Activated effector memory CD4-positive, alpha-beta T cell treated with anti-CD3 and anti-CD28 coated beads, Interleukin-2, amount 50 U/mL, for 16 hours (primary cell): Measurements from ENCODE around the gene RRP12.
"Not testable (repeated sequence)": the region's sequence is repeated elsewhere in the genome, so short reads cannot be mapped to it uniquely, and the experiment has no call there.

Source experiments
- DNase-seq: peaks from one replicate; pipeline ENCODE4 v3.0.0-alpha.2; 2020

Gene RRP12, protein sequence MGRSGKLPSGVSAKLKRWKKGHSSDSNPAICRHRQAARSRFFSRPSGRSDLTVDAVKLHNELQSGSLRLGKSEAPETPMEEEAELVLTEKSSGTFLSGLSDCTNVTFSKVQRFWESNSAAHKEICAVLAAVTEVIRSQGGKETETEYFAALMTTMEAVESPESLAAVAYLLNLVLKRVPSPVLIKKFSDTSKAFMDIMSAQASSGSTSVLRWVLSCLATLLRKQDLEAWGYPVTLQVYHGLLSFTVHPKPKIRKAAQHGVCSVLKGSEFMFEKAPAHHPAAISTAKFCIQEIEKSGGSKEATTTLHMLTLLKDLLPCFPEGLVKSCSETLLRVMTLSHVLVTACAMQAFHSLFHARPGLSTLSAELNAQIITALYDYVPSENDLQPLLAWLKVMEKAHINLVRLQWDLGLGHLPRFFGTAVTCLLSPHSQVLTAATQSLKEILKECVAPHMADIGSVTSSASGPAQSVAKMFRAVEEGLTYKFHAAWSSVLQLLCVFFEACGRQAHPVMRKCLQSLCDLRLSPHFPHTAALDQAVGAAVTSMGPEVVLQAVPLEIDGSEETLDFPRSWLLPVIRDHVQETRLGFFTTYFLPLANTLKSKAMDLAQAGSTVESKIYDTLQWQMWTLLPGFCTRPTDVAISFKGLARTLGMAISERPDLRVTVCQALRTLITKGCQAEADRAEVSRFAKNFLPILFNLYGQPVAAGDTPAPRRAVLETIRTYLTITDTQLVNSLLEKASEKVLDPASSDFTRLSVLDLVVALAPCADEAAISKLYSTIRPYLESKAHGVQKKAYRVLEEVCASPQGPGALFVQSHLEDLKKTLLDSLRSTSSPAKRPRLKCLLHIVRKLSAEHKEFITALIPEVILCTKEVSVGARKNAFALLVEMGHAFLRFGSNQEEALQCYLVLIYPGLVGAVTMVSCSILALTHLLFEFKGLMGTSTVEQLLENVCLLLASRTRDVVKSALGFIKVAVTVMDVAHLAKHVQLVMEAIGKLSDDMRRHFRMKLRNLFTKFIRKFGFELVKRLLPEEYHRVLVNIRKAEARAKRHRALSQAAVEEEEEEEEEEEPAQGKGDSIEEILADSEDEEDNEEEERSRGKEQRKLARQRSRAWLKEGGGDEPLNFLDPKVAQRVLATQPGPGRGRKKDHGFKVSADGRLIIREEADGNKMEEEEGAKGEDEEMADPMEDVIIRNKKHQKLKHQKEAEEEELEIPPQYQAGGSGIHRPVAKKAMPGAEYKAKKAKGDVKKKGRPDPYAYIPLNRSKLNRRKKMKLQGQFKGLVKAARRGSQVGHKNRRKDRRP (N-terminal part only)

DNA sequence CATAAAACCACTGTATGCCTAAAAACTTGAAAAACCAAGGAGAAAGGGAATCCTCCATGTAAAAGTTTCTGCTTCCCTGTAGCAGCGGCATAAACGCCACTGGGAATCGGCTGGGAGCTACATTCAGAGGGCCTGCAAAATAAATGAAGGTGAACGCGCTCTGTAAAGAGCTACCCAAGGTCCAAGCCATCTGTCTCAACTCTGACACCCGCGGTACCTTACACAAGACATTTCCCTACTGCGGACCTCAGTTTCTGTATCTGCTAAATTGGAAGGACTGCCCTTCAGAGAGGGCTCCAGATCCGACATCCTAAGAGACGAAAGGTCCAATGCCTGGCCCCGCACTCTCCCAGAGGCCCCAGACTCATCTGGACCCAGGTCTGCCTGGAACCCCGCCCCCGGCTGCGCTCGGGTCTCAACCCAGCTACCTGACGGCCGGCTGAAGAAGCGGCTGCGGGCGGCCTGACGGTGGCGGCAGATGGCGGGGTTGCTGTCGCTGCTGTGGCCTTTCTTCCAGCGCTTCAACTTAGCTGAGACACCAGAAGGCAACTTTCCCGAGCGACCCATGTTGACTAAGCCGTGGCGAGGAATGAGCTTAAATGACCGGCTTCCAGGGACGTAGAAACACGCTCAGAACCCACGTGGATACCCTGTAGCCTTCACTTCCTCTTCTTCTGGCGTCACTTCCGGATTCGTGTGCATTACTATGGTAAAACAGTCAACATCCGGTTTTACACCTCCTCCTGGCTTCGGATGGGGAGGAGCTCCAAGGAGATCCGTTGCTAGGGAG is at the start of gene RRP12:
Gene RRP12, minus strand, starts transcription at position 676 of the 790 bp plus-strand sequence. Its CDS starts 109 bp downstream, at position 567.
- peak; percentile 90 for DNase-seq

DNA sequence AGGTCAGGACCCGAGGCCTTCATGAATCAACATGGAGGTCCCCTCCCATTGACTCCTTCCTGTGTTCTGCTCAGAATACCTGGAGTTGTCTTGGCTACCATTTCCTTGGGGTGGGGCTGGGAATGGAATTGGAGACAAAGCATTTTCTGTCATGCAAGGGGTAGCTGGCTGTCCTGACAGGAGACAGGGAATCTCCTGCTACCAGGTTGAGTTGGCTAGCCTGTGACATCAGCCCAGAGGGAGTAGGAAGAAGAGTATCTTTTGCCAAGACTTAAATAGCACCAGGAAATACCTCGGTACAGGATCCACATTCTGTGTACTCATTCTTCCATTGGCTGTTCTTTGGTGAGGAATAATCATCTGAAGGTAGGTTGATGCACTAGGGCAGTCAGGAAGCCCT is 49.7 kb upstream of the RRP12 start:
- DNase-seq, result no peak

GRCh38 chr10:97445722-97446639 is 44.8 kb upstream of the RRP12 start, which contains the start of the genes EXOSC1 and ZDHHC16:
EXOSC1 (minus strand) TSS chr10:97446006; CDS start chr10:97445985, 21 bp downstream.
ZDHHC16 (plus strand) TSS chr10:97446175; CDS start chr10:97451676, 5,501 bp downstream.
- DNase-seq, result peak; percentile 97

DNA sequence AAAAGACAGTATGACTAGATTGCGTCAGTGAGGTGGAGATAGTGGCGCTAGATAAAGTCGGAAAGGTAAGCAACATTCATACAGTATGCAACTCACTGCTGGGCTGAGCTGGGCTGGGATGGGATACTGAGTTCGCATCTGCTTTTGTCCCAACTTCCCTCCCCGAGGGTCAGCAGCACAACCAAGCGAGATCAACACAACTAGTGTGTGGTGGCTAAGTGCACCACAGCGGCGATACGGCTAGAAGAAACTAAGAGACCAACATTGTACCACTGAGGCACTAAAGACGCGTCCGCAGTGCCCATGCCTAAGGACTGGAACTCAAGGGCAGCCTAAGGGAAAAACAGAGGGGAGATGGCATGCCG is 44.2 kb upstream of the RRP12 start:
- no peak for DNase-seq

- no peak for DNase-seq
Measured at GRCh38 chr10:97444212-97444611, 43.1 kb upstream of the RRP12 start.

- no peak for DNase-seq
Measured at GRCh38 chr10:97442277-97442676, 41.1 kb upstream of the RRP12 start.

DNA sequence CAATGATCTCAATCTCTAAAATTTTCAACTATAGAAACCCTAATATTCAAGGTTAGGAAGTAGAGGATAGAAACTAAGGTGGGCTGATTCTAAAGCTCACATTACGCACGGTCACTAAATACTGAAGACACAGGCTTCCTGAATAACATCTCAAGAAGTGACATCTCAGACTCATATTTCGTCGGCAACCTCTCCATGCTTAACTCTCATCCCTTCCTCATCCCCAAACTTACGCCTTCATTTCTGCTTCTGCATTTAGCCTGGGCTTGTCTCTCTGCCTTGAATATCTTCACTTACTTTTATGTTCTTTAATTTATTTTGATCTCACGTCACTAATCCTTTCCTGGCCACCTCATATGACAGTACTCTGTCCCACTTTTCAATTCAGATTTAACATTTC is 34.1 kb upstream of the RRP12 start:
- no peak for DNase-seq

GRCh38 chr10:97434557-97434956 is 33.4 kb upstream of the RRP12 start:
- no peak for DNase-seq

GRCh38 chr10:97434055-97434454 is 32.9 kb upstream of the RRP12 start:
- no peak for DNase-seq

DNA sequence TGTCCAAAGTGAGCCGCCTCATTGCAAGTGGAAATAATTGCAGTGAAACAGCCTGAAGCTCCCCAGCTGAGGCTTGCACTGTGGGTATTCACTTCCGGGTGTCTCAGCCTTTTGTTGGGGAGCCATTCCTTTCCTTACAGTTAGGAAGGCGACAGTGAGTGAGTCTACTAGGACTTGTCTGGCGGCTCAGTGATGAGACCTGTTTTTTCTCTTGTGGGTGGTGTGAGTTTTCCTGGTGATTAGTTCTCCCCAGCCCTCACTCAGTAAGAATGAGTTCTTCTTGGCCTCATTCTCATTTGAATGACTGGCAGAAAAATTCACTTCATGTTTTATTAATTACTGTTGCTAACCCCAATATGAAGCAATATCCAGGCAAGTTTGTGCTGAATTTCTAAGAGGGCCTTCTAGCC is 27.4 kb upstream of the RRP12 start:
- DNase-seq, result peak; percentile 82

- peak; percentile 74 for DNase-seq
Measured at GRCh38 chr10:97427571-97428179, 26.5 kb upstream of the RRP12 start.

- no peak for DNase-seq
Measured at GRCh38 chr10:97426776-97427570, 25.8 kb upstream of the RRP12 start.

DNA sequence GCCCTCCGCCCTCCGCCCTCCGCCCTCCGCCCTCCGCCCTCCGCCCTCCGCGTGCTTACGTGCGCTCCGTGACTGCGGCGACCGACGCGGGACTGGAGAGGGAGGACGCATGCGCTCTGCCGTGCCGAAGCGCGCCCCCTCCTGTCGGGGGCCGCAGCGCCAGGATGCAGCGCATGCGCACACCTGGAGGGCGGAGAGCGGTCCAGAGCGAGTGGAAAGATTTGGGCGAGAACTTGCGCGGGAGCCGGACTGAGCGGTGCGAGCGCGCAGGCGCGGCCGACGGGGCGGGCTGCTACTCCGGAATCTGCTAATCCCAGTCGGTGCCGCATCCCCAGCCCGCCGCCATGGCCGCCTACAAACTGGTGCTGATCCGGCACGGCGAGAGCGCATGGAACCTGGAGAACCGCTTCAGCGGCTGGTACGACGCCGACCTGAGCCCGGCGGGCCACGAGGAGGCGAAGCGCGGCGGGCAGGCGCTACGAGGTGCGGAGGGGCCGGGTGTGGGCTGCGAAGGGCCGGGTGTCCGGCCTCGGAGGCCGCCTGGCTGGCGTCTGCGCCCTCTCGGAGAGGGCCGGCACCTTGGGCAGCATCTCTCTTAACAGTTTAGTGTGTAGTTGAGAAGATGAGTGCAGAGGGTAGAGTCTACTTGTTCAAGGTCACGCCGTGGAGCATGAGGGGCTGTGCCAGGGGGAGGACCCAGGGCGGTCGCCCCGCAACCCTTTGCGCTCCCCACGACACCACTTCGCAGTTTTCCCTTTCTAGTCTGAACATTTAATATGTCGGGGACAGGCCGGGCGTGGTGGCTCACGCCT is 25.0 kb upstream of the RRP12 start, which contains the start of gene PGAM1:
Gene PGAM1, plus strand, starts transcription at position 228 of the 812 bp plus-strand sequence. Its CDS starts 117 bp downstream, at position 345.
- peak; percentile 98 for DNase-seq

DNA sequence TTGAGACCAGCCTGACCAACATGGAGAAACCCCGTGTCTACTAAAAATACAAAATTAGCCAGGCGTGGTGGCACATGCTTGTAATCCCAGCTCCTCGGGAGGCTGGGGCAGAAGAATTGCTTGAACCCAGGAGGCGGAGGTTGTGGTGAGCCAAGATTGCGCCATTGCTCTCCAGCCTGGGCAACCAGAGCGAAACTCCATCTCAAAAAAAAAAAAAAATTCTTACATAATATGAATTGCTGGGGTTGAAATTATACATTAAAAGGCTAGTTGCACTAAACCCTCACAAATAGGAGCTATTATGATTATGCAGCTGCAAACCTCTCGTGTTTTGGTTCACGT is 22.6 kb upstream of the RRP12 start:
- DNase-seq, result not testable (repeated sequence)

GRCh38 chr10:97416565-97416964 is 15.4 kb upstream of the RRP12 start:
- no peak for DNase-seq

- DNase-seq, result peak; percentile 83
Measured at GRCh38 chr10:97412891-97413304, 11.8 kb upstream of the RRP12 start.

- DNase-seq, result no peak
Measured at GRCh38 chr10:97411406-97411805, 10.3 kb upstream of the RRP12 start.

GRCh38 chr10:97408496-97408992 is 7.4 kb upstream of the RRP12 start:
- DNase-seq, result no peak

DNA sequence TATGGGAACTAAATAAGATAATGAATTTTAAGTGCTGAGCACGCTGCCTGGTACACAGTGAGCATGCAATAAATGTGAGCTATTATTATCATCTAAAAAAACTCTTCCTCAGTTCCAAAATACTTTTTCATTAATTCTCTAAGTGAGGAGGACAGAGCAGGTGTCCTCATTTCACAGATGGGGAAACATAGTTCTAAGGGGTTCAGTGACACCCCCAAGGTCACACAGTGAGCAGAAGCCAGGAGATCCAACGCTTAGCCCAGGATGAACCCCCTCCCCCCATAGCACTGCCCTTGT is 6.8 kb upstream of the RRP12 start:
- DNase-seq, result no peak
